ENCODE data around the gene RASD1.

- TF ChIP-seq POLR2AphosphoS5 (IDR thresholded peaks at IDR 0.05; ENCODE audit: low read depth), result no peak
- no peak for TF ChIP-seq GABPA (IDR thresholded peaks at IDR 0.05; ENCODE audit: low read depth)
- no peak for TF ChIP-seq CTCF (IDR thresholded peaks at IDR 0.05; ENCODE audit: insufficient read depth, low read length)
These were observed 39.9 kb downstream of the RASD1 start for GRCh38 chr17:17456251-17456650.

Measured in HL-60 (cell line).